Adrenal gland (tissue), 5 donors: ENCODE results near the gene ANTKMT.

Experiments used
- CTCF ChIP-seq, 6 experiments: fragments of 450-650 bp in 4 of 6; fragments of 200-600 bp in 2 of 6; sonication (generic) in 1 of 6; IDR thresholded peaks; 1 replicate in 5 of 6; 2 replicates in 1 of 6; pipeline versions ENCODE4 v1.5.1 to v1.8.0; 2016 to 2021; ENCODE audit warnings: antibody characterized with exemption in 6 of 6, mild to moderate bottlenecking in 2 of 6, moderate library complexity in 1 of 6
- POLR2A ChIP-seq, 2 donors: fragments of 450-650 bp; IDR thresholded peaks; one replicate each; pipeline ENCODE4 v1.6.1; 2017; ENCODE audit warnings: antibody characterized with exemption in 2 of 2, mild to moderate bottlenecking in 2 of 2, moderate library complexity in 1 of 2
- donor health status: DM: no; HTN: no; CAD: no.

- TF ChIP-seq CTCF (IDR thresholded peaks at IDR 0.05) (no peak), POLR2A (IDR thresholded peaks at IDR 0.05) (no peak)
These were observed 4.1 kb upstream of the ANTKMT start for GRCh38 chr16:716768-717325.
